ENCODE data around the gene MED27. TPM values are rescaled to one million over a fixed set of nuclear protein-coding genes. Genes with fewer than 3 reads are reported as not detected.
A peak's percentile ranks its signal among the peaks of the same experiment; 100 is the strongest.

MED27 gene
- total RNA-seq, 1 donor = 25.7 TPM

GRCh38 chr9:131870156-131870555 lies 209.5 kb downstream of the MED27 start:
- H3K9me3 ChIP-seq (ENCODE audit: low read depth, low read length) = no peaks in the 10 kb centered on the region
- H3K27ac ChIP-seq (ENCODE audit: low read depth, low read length) = no peak overlapping the region
- H3K4me2 ChIP-seq (ENCODE audit: insufficient read depth, low read length) = no peak overlapping the region
- no peaks in the 10 kb centered on the region for H3K4me1 ChIP-seq (ENCODE audit: insufficient read depth, low read length)
- H3K27me3 ChIP-seq (ENCODE audit: insufficient read depth, low read length) = no peaks in the 10 kb centered on the region
- peaks cover 36% of the 10 kb centered on the region for H4K20me1 ChIP-seq (ENCODE audit: insufficient read depth, low read length)
- no peak for DNase-seq (ENCODE audit: insufficient read length, low spot score, missing footprints)
- H3K36me3 ChIP-seq (ENCODE audit: insufficient read depth, low read length) = no peaks in the 10 kb centered on the region
- H3K4me3 ChIP-seq (ENCODE audit: insufficient read depth, low read length) = no peak overlapping the region
- H2AFZ ChIP-seq (ENCODE audit: low read length) = no peak overlapping the region
- TF ChIP-seq, protein P1, sequence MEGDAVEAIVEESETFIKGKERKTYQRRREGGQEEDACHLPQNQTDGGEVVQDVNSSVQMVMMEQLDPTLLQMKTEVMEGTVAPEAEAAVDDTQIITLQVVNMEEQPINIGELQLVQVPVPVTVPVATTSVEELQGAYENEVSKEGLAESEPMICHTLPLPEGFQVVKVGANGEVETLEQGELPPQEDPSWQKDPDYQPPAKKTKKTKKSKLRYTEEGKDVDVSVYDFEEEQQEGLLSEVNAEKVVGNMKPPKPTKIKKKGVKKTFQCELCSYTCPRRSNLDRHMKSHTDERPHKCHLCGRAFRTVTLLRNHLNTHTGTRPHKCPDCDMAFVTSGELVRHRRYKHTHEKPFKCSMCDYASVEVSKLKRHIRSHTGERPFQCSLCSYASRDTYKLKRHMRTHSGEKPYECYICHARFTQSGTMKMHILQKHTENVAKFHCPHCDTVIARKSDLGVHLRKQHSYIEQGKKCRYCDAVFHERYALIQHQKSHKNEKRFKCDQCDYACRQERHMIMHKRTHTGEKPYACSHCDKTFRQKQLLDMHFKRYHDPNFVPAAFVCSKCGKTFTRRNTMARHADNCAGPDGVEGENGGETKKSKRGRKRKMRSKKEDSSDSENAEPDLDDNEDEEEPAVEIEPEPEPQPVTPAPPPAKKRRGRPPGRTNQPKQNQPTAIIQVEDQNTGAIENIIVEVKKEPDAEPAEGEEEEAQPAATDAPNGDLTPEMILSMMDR (IDR thresholded peaks at IDR 0.05; ENCODE audit: extremely low read depth, low read depth, low read length) = no peak
- no peaks in the 10 kb centered on the region for H3K79me2 ChIP-seq (ENCODE audit: insufficient read depth, low read length)

DNA sequence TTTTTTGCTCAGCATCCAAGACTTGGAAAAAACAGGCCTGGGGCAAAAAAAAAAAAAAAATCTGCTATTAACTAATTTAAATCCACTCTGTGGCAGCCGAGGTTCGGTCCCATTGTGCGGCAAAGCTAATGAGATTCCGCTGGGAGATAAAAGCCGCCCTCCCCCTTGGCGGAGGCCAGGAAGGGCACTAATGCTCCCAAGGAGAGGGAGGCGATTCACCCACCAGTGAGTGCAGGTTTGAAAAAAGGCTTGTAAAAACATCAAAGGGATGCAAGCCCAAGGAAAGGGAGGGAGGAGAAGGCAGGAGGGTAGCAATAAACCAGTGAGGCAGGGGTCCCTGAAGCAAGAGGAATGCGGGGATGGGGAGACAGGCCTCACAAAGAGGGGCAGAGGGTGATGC lies 210.3 kb downstream of the MED27 start:
- peaks cover 28% of the 10 kb centered on the region for H4K20me1 ChIP-seq (ENCODE audit: insufficient read depth, low read length)
- no peak overlapping the region for H3K27ac ChIP-seq (ENCODE audit: low read depth, low read length)

DNA sequence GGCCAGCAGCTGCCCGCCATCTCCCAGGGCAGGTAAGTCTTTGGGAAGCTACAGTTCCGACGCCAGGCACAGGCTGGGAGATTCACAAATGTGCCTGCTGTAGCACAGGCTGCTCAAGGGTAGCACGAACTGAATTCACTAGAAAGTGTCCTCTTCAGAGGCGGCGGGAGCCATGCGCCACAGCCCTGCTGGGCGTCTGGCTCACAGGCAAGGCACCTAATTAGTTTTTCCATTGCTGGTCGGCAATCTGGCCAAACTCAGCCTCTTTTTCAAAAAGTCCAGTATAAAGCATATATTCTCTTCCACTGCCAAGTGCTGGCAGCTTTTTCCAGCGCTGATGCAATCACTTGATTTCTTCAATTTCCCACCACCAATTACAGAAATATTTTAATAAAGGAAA lies 210.9 kb downstream of the MED27 start:
- H3K27me3 ChIP-seq (ENCODE audit: insufficient read depth, low read length) = no peaks in the 10 kb centered on the region

More for the DNA sequence above, 210.3 kb downstream of the MED27 start:
- no peak overlapping the region for H3K4me3 ChIP-seq (ENCODE audit: insufficient read depth, low read length)
- no peaks in the 10 kb centered on the region for H3K4me1 ChIP-seq (ENCODE audit: insufficient read depth, low read length)
- H3K4me2 ChIP-seq (ENCODE audit: insufficient read depth, low read length) = no peak overlapping the region
- DNase-seq (ENCODE audit: insufficient read length, low spot score, missing footprints) = no peak
- TF ChIP-seq, protein P1 (IDR thresholded peaks at IDR 0.05; ENCODE audit: extremely low read depth, low read depth, low read length) = no peak
- no peaks in the 10 kb centered on the region for H3K27me3 ChIP-seq (ENCODE audit: insufficient read depth, low read length)
- H3K36me3 ChIP-seq (ENCODE audit: insufficient read depth, low read length) = no peaks in the 10 kb centered on the region
- no peak overlapping the region for H2AFZ ChIP-seq (ENCODE audit: low read length)
- no peaks in the 10 kb centered on the region for H3K9me3 ChIP-seq (ENCODE audit: low read depth, low read length)
- H3K79me2 ChIP-seq (ENCODE audit: insufficient read depth, low read length) = no peaks in the 10 kb centered on the region

DNA sequence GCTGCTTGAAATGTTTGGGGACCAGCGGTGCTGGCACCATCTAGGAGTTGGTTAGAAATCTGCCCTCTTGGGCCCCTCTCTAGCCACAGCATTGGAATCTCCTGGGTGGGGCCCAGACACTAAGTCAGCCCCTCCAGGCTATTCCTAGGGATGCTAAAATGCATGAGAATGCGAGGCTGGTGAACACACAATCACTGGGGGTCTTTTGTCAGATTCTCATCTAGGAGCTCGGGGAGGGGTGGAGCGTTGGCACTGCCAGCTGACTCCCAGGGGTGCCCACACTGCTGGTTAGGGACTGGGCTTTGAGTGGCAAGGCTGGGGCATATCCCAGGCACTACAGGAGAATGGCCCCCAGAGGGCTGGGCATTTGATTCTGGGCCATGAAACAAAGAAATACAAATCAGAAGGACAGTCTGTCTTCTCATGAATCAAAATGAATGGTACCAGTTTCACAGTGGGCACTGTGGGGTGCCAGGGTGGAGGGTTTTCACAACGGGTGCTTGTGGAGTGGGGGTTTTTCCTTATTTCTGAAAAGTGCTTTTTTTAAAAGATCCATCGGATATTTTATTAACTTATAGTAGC lies 212.0 kb downstream of the MED27 start:
- Histone ChIP-seq H2AFZ (ENCODE audit: low read length) (no peak overlapping the region), H3K79me2 (ENCODE audit: insufficient read depth, low read length) (no peaks in the 10 kb centered on the region), H3K4me1 (ENCODE audit: insufficient read depth, low read length) (no peaks in the 10 kb centered on the region), H3K36me3 (ENCODE audit: insufficient read depth, low read length) (no peaks in the 10 kb centered on the region), H3K4me2 (ENCODE audit: insufficient read depth, low read length) (no peak overlapping the region), H3K27ac (ENCODE audit: low read depth, low read length) (no peak overlapping the region), H3K4me3 (ENCODE audit: insufficient read depth, low read length) (no peak overlapping the region), H3K9me3 (ENCODE audit: low read depth, low read length) (no peaks in the 10 kb centered on the region), H4K20me1 (ENCODE audit: insufficient read depth, low read length) (peaks cover 23% of the 10 kb centered on the region), H3K27me3 (ENCODE audit: insufficient read depth, low read length) (no peaks in the 10 kb centered on the region)
- TF ChIP-seq, protein P1 (IDR thresholded peaks at IDR 0.05; ENCODE audit: extremely low read depth, low read depth, low read length) = no peak
- peak; percentile 57 for DNase-seq (ENCODE audit: insufficient read length, low spot score, missing footprints)

More for the DNA sequence above, 210.9 kb downstream of the MED27 start:
- Histone ChIP-seq H3K4me2 (ENCODE audit: insufficient read depth, low read length) (no peak overlapping the region), H3K27ac (ENCODE audit: low read depth, low read length) (no peak overlapping the region), H3K4me1 (ENCODE audit: insufficient read depth, low read length) (no peaks in the 10 kb centered on the region), H3K79me2 (ENCODE audit: insufficient read depth, low read length) (no peaks in the 10 kb centered on the region), H4K20me1 (ENCODE audit: insufficient read depth, low read length) (peaks cover 25% of the 10 kb centered on the region), H3K36me3 (ENCODE audit: insufficient read depth, low read length) (no peaks in the 10 kb centered on the region), H3K4me3 (ENCODE audit: insufficient read depth, low read length) (no peak overlapping the region), H2AFZ (ENCODE audit: low read length) (no peak overlapping the region), H3K9me3 (ENCODE audit: low read depth, low read length) (no peaks in the 10 kb centered on the region)
- DNase-seq (ENCODE audit: insufficient read length, low spot score, missing footprints) = peak; percentile 25
- TF ChIP-seq, protein P1 (IDR thresholded peaks at IDR 0.05; ENCODE audit: extremely low read depth, low read depth, low read length) = no peak
